ENCODE measurements around the gene CMTM2.
"Not testable (repeated sequence)": the region's sequence is repeated elsewhere in the genome, so short reads cannot be mapped to it uniquely, and the experiment has no call there.

Gene CMTM2

GRCh38 chr16:66610111-66610820, 31.0 kb downstream of the CMTM2 start:
- DNase-seq = no peak

- not testable (repeated sequence) for DNase-seq
Measured at GRCh38 chr16:66611911-66612310, 32.6 kb downstream of the CMTM2 start.

GRCh38 chr16:66612422-66612821, 33.2 kb downstream of the CMTM2 start:
- DNase-seq = no peak

GRCh38 chr16:66614161-66614802, 35.0 kb downstream of the CMTM2 start:
- DNase-seq = no peak

GRCh38 chr16:66616169-66616568, 36.9 kb downstream of the CMTM2 start:
- no peak for DNase-seq

GRCh38 chr16:66616592-66616991, 37.3 kb downstream of the CMTM2 start:
- no peak for DNase-seq

GRCh38 chr16:66617010-66617434, 37.8 kb downstream of the CMTM2 start:
- no peak for DNase-seq

DNA sequence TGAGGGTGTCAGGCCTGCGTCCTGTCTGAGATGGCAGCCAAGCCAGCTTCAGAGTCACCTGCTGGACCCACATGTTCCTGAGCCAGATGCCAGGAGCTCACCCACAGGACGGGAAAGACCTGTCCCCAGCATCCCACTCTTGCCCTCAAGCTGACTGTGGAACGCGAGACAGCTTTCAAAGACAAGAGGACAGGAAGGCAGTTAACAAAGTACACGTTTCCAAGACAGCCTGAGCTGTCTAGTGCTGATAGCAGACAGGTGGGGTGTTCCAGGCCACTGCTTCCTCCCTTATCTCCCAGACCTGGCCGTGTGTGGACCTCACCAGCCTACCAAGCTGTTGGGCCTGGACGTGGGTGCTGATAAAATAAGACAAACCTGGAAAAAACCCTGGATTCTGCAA, 38.5 kb downstream of the CMTM2 start:
- no peak for DNase-seq

- no peak for DNase-seq
Measured at GRCh38 chr16:66618588-66619375, 39.5 kb downstream of the CMTM2 start.

- DNase-seq = no peak
Measured at GRCh38 chr16:66619534-66620428, 40.5 kb downstream of the CMTM2 start.

DNA sequence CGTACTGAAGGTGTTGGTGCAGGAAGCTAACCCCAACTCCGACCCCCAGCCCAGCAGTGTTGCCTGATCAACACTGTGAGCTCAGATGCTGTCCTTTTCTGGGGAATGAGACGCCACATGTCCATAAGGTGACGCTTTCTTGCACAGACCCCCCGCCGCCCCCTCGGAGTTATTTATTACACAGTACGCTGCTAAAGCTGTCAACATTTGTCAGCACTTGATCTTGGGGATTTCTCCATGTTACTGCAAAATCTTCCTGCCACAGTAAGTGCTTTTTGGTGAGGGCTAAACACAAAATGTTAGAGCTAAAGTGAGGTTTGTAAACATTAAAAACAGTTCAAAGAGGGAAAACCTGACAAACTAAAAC, 41.1 kb downstream of the CMTM2 start:
- no peak for DNase-seq

DNA sequence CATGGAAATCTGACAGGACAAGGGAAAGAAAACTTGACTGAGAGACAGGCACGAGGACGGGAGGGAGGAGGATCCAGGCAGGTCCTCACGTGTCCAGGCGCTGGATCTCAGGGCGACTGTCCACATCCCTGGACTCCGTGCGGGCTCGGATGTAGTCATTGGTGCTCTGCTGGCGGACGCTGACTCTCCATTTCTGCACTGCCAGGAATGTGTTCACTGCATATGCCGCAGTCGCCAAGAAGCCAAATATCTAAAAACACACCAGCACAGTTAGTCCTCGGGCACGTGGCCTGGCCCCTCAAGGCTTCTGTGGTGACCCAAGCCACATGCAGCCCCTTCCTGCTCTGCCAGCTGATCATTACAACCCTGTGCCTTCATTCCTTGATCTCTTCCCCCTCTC, 42.7 kb downstream of the CMTM2 start:
- no peak for DNase-seq

GRCh38 chr16:66622863-66623262, 43.6 kb downstream of the CMTM2 start:
- no peak for DNase-seq

- no peak for DNase-seq
Measured at GRCh38 chr16:66623755-66624154, 44.5 kb downstream of the CMTM2 start.

- DNase-seq = not testable (repeated sequence)
Measured at GRCh38 chr16:66627611-66628378, 48.5 kb downstream of the CMTM2 start.

DNA sequence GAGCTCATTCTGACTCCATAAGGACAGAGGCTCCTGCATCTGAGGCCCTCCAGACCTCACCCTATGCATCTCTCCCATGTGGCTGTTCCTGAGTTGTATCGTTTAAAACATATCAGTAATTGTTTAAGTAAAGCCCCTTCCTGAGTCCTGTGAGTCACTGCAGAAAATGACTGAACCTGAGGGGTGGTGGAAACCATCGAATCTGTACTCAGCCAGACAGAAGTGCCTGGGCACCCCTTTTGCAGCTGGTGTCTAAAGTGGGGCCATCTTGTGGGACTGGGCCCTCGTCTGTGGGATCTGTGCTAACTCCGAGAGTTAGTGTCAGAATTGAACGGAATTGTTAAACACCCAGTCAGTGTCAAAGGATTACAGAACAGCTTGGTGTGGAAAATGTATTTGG, 50.6 kb downstream of the CMTM2 start:
- no peak for DNase-seq

GRCh38 chr16:66630561-66631260, 51.4 kb downstream of the CMTM2 start:
- DNase-seq = not testable (repeated sequence)

DNA sequence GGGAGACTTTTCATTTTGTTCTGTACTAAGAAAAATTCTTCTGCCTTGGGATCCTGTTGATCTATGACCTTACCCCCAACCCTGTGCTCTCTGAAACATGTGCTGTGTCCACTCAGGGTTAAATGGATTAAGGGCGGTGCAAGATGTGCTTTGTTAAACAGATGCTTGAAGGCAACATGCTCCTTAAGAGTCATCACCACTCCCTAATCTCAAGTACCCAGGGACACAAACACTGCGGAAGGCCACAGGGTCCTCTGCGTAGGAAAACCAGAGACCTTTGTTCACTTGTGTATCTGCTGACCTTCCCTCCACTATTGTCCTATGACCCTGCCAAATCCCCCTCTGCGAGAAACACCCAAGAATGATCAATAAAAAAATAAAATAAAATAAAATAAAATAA, 52.3 kb downstream of the CMTM2 start:
- DNase-seq = not testable (repeated sequence)

GRCh38 chr16:66634527-66635196, 55.4 kb downstream of the CMTM2 start:
- DNase-seq = no peak

DNA sequence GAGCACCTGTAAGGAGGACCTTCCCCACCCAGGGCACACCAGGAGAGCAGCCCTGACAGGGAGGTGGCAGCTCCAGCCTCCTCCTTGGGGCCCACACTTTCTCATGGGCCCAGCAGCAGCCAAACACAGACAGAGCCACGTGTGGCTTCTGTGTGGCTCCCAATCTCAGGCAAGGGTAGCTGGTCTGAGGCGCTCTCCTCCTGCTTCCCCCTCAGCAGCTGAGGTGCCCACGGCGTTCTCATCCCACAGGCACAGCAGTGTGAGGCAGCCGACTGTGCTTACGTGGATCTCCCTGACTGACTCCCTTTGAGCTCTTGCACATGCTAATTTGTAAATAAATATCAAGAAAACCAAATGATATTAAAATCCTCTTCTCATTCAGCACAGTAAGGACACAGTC, 56.1 kb downstream of the CMTM2 start:
- no peak for DNase-seq

DNA sequence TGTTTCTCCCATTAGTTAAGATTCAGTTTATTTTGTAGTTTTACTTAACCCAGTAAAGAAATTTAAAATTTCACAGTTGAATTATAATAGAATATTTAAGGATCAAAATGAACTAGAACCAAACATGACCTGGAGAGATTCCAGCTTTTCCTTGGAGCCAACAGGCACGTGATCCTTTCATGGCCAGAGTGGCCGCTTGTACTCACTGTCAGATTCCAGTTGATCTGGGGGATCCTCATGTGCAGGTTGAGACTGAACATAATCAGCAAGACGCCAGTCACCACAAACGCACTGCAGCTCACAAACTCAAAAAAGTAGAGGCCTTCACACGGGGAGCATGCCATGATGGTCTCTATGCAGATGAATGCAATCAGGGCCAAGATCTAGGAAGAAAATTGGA, 56.9 kb downstream of the CMTM2 start:
- no peak for DNase-seq
